Colon (tissue), 2 donors: ENCODE measurements around the gene SVOPL.

Experiments used
- FAIRE-seq: peaks from 2 replicates; lab custom pipeline; 2012; peaks lifted over from hg19 to GRCh38; lab: Jason Lieb, UNC
- donor health status: control.
- donor health status: control.

SVOPL gene

GRCh38 chr7:138658889-138659288 is 42.3 kb downstream of the SVOPL start:
- no peak for FAIRE-seq

GRCh38 chr7:138657854-138658386 is 43.2 kb downstream of the SVOPL start:
- FAIRE-seq: no peak

GRCh38 chr7:138656952-138657351 is 44.2 kb downstream of the SVOPL start:
- no peak for FAIRE-seq

- FAIRE-seq: no peak
Observed at GRCh38 chr7:138654616-138655015, 46.5 kb downstream of the SVOPL start.

GRCh38 chr7:138649506-138649905 is 51.7 kb downstream of the SVOPL start:
- FAIRE-seq: no peak

- FAIRE-seq: no peak
Observed at GRCh38 chr7:138645284-138645683, 55.9 kb downstream of the SVOPL start.

GRCh38 chr7:138632826-138633602 is 68.1 kb downstream of the SVOPL start:
- no peak for FAIRE-seq

GRCh38 chr7:138632384-138632783 is 68.8 kb downstream of the SVOPL start:
- FAIRE-seq: no peak

- FAIRE-seq: no peak
Observed at GRCh38 chr7:138630059-138630610, 71.0 kb downstream of the SVOPL start.

GRCh38 chr7:138627361-138627760 is 73.8 kb downstream of the SVOPL start:
- no peak for FAIRE-seq

GRCh38 chr7:138626846-138627245 is 74.3 kb downstream of the SVOPL start:
- FAIRE-seq: no peak

GRCh38 chr7:138625849-138626230 is 75.3 kb downstream of the SVOPL start:
- FAIRE-seq: no peak

GRCh38 chr7:138625084-138625848 is 75.9 kb downstream of the SVOPL start:
- FAIRE-seq: no peak

GRCh38 chr7:138622841-138623240 is 78.3 kb downstream of the SVOPL start:
- FAIRE-seq: no peak

GRCh38 chr7:138618933-138619332 is 82.2 kb downstream of the SVOPL start:
- no peak for FAIRE-seq

- no peak for FAIRE-seq
Observed at GRCh38 chr7:138618506-138618905, 82.7 kb downstream of the SVOPL start.

- no peak for FAIRE-seq
Observed at GRCh38 chr7:138616085-138616484, 85.1 kb downstream of the SVOPL start.

GRCh38 chr7:138613630-138614029 is 87.5 kb downstream of the SVOPL start:
- no peak for FAIRE-seq

GRCh38 chr7:138610671-138611170 is 90.4 kb downstream of the SVOPL start:
- FAIRE-seq: no peak

GRCh38 chr7:138608275-138608674 is 92.9 kb downstream of the SVOPL start:
- FAIRE-seq: no peak

GRCh38 chr7:138607216-138608126 is 93.7 kb downstream of the SVOPL start:
- FAIRE-seq: no peak

- no peak for FAIRE-seq
Observed at GRCh38 chr7:138606236-138606635, 94.9 kb downstream of the SVOPL start.
